Measurements from ENCODE around the gene SCCPDH.

Gene SCCPDH

DNA sequence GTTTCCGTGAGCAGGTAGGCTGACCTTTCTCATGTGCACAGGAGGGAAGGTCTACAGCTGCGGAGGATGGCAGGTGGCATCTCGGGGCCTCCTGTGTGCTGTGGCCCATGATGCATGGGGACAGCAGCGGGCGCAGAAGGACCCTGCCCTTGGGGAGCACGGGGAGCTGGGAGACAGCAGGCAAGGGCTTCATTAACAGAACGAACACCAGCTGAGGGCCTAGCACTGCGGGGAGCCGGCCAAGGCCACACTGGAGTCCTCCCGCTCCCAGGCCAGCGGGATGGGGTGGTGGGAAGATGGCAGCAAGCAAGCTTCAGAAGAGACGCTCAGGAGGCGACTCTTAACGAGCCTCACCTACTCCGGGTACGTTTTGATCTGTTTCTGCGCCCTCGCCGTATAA, 66.6 kb downstream of the SCCPDH start:
- Histone ChIP-seq H3K27ac (no peak overlapping the region), H3K27me3 (replicated peaks) (no peaks in the 10 kb centered on the region), H3K4me3 (ENCODE audit: low read depth, low read length) (no peak overlapping the region), H3K36me3 (replicated peaks) (no peaks in the 10 kb centered on the region)
- TF ChIP-seq, protein P1, sequence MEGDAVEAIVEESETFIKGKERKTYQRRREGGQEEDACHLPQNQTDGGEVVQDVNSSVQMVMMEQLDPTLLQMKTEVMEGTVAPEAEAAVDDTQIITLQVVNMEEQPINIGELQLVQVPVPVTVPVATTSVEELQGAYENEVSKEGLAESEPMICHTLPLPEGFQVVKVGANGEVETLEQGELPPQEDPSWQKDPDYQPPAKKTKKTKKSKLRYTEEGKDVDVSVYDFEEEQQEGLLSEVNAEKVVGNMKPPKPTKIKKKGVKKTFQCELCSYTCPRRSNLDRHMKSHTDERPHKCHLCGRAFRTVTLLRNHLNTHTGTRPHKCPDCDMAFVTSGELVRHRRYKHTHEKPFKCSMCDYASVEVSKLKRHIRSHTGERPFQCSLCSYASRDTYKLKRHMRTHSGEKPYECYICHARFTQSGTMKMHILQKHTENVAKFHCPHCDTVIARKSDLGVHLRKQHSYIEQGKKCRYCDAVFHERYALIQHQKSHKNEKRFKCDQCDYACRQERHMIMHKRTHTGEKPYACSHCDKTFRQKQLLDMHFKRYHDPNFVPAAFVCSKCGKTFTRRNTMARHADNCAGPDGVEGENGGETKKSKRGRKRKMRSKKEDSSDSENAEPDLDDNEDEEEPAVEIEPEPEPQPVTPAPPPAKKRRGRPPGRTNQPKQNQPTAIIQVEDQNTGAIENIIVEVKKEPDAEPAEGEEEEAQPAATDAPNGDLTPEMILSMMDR (IDR thresholded peaks at IDR 0.05; ENCODE audit: low read depth, low read length, missing control alignments) = no peak
- no peak for DNase-seq
- in situ Hi-C loops (cut with HindIII; ENCODE audit: low pct_ligation_motif_present, low sequenced_read_pairs) = no loop called here

DNA sequence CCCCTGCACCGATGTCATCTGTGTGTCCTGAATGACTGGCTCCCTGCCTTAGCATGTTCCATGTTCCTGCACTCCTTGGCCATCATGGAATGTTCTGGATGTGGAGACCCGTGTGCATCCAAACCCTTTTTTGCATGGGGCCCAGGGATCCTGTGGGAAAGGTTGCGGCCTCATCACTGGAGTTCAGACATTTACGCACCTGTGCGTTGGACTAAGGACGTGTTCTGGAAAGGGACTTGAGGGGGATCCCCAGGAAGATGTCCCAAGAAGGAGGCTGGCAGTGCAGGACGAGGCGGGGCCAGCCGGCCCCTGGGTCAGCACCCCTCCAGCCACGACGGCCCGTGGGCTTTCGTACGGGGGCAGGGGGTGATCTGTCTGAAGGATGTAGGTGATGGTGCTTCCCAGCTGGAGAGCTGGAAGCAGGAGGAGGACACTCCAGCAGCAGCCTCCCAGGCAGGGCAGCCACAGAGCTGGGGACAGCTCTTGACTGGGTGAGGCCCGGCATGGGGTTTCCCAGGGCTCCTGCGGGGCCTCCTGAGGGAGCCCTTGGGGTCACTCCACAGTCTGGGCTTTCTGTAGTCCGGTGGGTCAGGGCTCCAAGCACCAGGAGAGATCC, 67.2 kb downstream of the SCCPDH start:
- H3K4me3 ChIP-seq (ENCODE audit: low read depth, low read length) = no peak overlapping the region
- H3K27ac ChIP-seq = no peak overlapping the region
- in situ Hi-C loops (cut with HindIII; ENCODE audit: low pct_ligation_motif_present, low sequenced_read_pairs) = no loop called here
- TF ChIP-seq, protein P1 (IDR thresholded peaks at IDR 0.05; ENCODE audit: low read depth, low read length, missing control alignments) = no peak
- no peaks in the 10 kb centered on the region for H3K36me3 ChIP-seq (replicated peaks)
- H3K27me3 ChIP-seq (replicated peaks) = no peaks in the 10 kb centered on the region
- no peak for DNase-seq

DNA sequence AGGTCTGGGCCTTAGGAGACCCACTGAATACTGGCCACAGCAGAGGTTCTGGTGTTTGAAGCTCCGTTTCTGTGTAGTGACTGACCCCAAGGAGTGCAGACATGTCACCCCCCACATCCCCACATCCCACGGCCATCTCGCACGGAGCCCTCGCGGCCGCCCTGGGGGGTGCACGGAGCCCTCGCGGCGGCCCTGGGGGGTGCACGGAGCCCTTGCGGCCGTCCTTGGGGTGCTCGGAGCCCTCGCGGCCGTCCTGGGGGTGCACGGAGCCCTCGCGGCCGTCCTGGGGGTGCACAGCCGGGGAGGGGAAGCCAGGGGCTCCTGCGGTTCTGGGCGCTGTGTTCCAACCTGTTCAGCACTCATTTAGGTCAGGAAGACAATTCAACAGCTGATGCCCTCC, 68.4 kb downstream of the SCCPDH start:
- H3K27me3 ChIP-seq (replicated peaks) = no peaks in the 10 kb centered on the region
- TF ChIP-seq, protein P1 (IDR thresholded peaks at IDR 0.05; ENCODE audit: low read depth, low read length, missing control alignments) = no peak
- no peak overlapping the region for H3K27ac ChIP-seq
- DNase-seq = no peak
- in situ Hi-C loops (cut with HindIII; ENCODE audit: low pct_ligation_motif_present, low sequenced_read_pairs) = no loop called here
- no peaks in the 10 kb centered on the region for H3K36me3 ChIP-seq (replicated peaks)
- no peak overlapping the region for H3K4me3 ChIP-seq (ENCODE audit: low read depth, low read length)

DNA sequence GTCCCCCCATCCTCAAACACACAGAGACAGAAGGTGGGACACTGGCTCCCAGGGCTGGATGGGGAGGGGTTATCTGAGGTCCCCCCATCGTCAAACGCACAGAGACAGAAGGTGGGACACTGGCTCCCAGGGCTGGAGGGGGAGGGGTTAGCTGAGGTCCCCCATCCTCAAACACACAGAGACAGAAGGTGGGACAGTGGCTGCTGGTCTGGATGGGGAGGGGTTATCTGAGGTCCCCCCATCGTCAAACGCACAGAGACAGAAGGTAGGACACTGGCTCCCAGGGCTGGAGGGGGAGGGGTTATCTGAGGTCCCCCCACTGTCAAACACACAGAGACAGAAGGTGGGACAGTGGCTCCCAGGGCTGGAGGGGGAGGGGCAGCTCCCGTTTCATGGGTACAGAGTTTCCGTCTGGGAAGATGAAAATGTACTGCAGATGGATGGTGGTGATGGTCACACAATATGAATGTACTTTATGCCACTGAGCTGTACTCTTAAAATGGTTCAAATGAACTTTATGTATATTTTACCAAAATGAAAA, 69.2 kb downstream of the SCCPDH start:
- H3K27ac ChIP-seq = no peak overlapping the region
- DNase-seq = no peak
- in situ Hi-C loops (cut with HindIII; ENCODE audit: low pct_ligation_motif_present, low sequenced_read_pairs) = no loop called here
- H3K4me3 ChIP-seq (ENCODE audit: low read depth, low read length) = no peak overlapping the region
- TF ChIP-seq, protein P1 (IDR thresholded peaks at IDR 0.05; ENCODE audit: low read depth, low read length, missing control alignments) = no peak
- H3K36me3 ChIP-seq (replicated peaks) = no peaks in the 10 kb centered on the region
- H3K27me3 ChIP-seq (replicated peaks) = no peaks in the 10 kb centered on the region

DNA sequence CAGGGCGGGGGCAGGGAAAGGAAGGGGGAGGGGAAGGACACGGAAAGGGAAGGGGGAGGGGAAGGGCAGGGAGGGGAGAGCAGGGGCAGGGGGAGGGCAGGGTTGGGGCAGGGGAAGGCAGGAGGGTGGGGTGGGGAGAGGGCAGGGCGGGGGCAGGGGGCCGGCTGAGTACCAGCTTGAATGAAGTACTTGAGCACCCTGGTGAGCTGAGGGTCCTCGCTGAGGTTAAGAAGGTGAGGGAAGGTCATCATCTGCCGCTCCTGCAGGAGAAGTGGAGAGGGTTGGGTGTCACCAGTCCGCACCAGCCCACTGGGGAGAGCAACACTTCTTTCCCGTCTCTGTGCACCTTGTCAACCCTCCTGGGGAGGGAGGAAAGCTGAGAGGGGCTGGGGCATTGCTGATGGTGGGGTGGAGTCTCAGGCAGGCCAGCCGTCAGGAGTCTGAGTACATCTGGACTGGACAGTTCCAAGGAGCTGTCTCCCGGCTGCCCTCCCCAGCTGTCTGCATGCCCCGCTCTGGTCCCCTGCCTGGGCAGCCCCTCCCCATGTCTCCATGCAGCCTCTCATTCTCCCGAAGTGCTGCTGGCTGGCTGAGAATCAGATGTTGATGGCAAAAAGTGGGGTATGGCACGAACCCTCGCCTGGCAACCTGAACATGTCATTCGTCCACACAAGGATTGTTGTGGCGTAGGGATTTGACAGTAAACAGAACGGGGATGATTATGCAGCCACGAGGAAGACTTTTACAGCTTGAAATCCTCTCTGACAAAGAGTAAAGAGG, 70.0 kb downstream of the SCCPDH start:
- no peak overlapping the region for H3K27ac ChIP-seq
- TF ChIP-seq, protein P1 (IDR thresholded peaks at IDR 0.05; ENCODE audit: low read depth, low read length, missing control alignments) = no peak
- in situ Hi-C loops (cut with HindIII; ENCODE audit: low pct_ligation_motif_present, low sequenced_read_pairs) = no loop called here
- no peak for DNase-seq
- H3K4me3 ChIP-seq (ENCODE audit: low read depth, low read length) = no peak overlapping the region
- H3K27me3 ChIP-seq (replicated peaks) = no peaks in the 10 kb centered on the region
- H3K36me3 ChIP-seq (replicated peaks) = no peaks in the 10 kb centered on the region

Measured in brain microvascular endothelial cell (primary cell).